ENCODE results near the gene CCDC148. TPM values are rescaled to one million over a fixed set of nuclear protein-coding genes. Genes with fewer than 3 reads are reported as not detected.

The CCDC148 gene
- total and polyA plus RNA-seq, 4 donors = 0.02 to 0.42 (median 0.31) TPM

DNA sequence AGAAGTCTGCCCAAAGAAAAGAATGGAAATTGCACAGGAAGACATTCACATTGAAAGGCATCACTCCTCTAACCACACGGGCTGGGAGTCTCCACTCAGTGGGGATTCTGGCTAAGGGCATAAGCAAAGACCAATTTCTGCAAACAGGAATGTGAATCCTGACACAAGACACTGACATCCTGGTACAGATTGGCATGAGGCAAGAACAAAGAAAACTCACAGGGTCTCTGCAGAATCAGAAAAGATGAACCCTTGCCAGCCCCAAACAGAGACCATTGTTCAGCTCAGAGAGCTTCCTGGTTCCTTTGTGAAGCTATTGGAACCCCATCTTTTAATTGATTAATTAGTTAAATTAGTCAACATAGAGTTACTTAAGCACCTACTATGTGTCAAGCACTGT lies 272.6 kb downstream of the CCDC148 start:
- no peak overlapping the region for H3K27ac ChIP-seq (ENCODE audit: low read depth in 1 of 2, low read length in 2 of 2)
- no peak overlapping the region for H3K9ac ChIP-seq (ENCODE audit: low read depth in 1 of 2, low read length in 2 of 2)
- TF ChIP-seq FOXA1 (IDR thresholded peaks at IDR 0.05) (no peak), RAD21 (IDR thresholded peaks at IDR 0.05) (no peak), ZBTB33 (IDR thresholded peaks at IDR 0.05) (no peak), HNF4G (IDR thresholded peaks at IDR 0.05) (no peak), FOXA2 (IDR thresholded peaks at IDR 0.05) (no peak), MAX (IDR thresholded peaks at IDR 0.05) (no peak), YY1 (IDR thresholded peaks at IDR 0.05) (no peak), RXRA (IDR thresholded peaks at IDR 0.05) (no peak), CTCF (IDR thresholded peaks at IDR 0.05; ENCODE audit: low read depth, low read length, missing input control) (no peak), TAF1 (conservative IDR thresholded peaks at IDR 0.05) (no peak), SP1 (IDR thresholded peaks at IDR 0.05) (no peak)
- TF ChIP-seq, protein P1, sequence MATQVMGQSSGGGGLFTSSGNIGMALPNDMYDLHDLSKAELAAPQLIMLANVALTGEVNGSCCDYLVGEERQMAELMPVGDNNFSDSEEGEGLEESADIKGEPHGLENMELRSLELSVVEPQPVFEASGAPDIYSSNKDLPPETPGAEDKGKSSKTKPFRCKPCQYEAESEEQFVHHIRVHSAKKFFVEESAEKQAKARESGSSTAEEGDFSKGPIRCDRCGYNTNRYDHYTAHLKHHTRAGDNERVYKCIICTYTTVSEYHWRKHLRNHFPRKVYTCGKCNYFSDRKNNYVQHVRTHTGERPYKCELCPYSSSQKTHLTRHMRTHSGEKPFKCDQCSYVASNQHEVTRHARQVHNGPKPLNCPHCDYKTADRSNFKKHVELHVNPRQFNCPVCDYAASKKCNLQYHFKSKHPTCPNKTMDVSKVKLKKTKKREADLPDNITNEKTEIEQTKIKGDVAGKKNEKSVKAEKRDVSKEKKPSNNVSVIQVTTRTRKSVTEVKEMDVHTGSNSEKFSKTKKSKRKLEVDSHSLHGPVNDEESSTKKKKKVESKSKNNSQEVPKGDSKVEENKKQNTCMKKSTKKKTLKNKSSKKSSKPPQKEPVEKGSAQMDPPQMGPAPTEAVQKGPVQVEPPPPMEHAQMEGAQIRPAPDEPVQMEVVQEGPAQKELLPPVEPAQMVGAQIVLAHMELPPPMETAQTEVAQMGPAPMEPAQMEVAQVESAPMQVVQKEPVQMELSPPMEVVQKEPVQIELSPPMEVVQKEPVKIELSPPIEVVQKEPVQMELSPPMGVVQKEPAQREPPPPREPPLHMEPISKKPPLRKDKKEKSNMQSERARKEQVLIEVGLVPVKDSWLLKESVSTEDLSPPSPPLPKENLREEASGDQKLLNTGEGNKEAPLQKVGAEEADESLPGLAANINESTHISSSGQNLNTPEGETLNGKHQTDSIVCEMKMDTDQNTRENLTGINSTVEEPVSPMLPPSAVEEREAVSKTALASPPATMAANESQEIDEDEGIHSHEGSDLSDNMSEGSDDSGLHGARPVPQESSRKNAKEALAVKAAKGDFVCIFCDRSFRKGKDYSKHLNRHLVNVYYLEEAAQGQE (IDR thresholded peaks at IDR 0.05) = no peak
- no peaks in the 10 kb centered on the region for H3K9me3 ChIP-seq (ENCODE audit: control insufficient read depth in 4 of 4, low read length in 3 of 4)
- no peak for DNase-seq (ENCODE audit: low spot score)
- H3K4me3 ChIP-seq (ENCODE audit: low read depth in 1 of 3, low read length in 3 of 3) = no peak overlapping the region
- H3K36me3 ChIP-seq (ENCODE audit: control insufficient read depth in 4 of 4, insufficient read depth in 3 of 4, low read depth in 1 of 4, low read length in 3 of 4) = no peaks in the 10 kb centered on the region
- WGBS = 90% methylated on average over 1 of the region's 1 CpG
- no peaks in the 10 kb centered on the region for H3K27me3 ChIP-seq (ENCODE audit: control insufficient read depth in 4 of 4, insufficient read depth in 4 of 4, low read length in 3 of 4)
- peaks cover 0 to 4% (median 0%) of the 10 kb centered on the region in 4 donors for H3K4me1 ChIP-seq (ENCODE audit: control insufficient read depth in 4 of 4, insufficient read depth in 4 of 4, low read length in 3 of 4)

- Histone ChIP-seq H3K4me1 (ENCODE audit: control insufficient read depth in 4 of 4, insufficient read depth in 4 of 4, low read length in 3 of 4) (peaks cover 0 to 4% (median 1%) of the 10 kb centered on the region in 4 donors), H3K27me3 (ENCODE audit: control insufficient read depth in 4 of 4, insufficient read depth in 4 of 4, low read length in 3 of 4) (no peaks in the 10 kb centered on the region), H3K36me3 (ENCODE audit: control insufficient read depth in 4 of 4, insufficient read depth in 3 of 4, low read depth in 1 of 4, low read length in 3 of 4) (no peaks in the 10 kb centered on the region), H3K27ac (ENCODE audit: low read depth in 1 of 2, low read length in 2 of 2) (no peak overlapping the region), H3K9ac (ENCODE audit: low read depth in 1 of 2, low read length in 2 of 2) (no peak overlapping the region), H3K4me3 (ENCODE audit: low read depth in 1 of 3, low read length in 3 of 3) (no peak overlapping the region), H3K9me3 (ENCODE audit: control insufficient read depth in 4 of 4, low read length in 3 of 4) (no peaks in the 10 kb centered on the region)
- TF ChIP-seq ATF3 (IDR thresholded peaks at IDR 0.05) (no peak), YY1 (IDR thresholded peaks at IDR 0.05) (no peak), FOXA2 (IDR thresholded peaks at IDR 0.05) (no peak), HNF4A (conservative IDR thresholded peaks at IDR 0.05) (no peak), TAF1 (conservative IDR thresholded peaks at IDR 0.05) (no peak), SP1 (IDR thresholded peaks at IDR 0.05) (no peak), FOXA1 (IDR thresholded peaks at IDR 0.05) (no peak), RXRA (IDR thresholded peaks at IDR 0.05) (no peak), EGR1 (IDR thresholded peaks at IDR 0.05; ENCODE audit: low read depth in 2 of 2) (no peak), RAD21 (IDR thresholded peaks at IDR 0.05) (no peak), JUND (IDR thresholded peaks at IDR 0.05) (no peak), HNF4G (IDR thresholded peaks at IDR 0.05) (no peak)
- TF ChIP-seq, protein P1 (IDR thresholded peaks at IDR 0.05) = no peak
- 93% methylated on average over 3 of the region's 3 CpGs for WGBS
- no peak for DNase-seq (ENCODE audit: low spot score)
These were observed 273.8 kb downstream of the CCDC148 start for GRCh38 chr2:158182676-158183295.
